ENCODE results near the gene HBP1. TPM values are rescaled to one million over a fixed set of nuclear protein-coding genes. Genes with fewer than 3 reads are reported as not detected.

HBP1 gene, protein sequence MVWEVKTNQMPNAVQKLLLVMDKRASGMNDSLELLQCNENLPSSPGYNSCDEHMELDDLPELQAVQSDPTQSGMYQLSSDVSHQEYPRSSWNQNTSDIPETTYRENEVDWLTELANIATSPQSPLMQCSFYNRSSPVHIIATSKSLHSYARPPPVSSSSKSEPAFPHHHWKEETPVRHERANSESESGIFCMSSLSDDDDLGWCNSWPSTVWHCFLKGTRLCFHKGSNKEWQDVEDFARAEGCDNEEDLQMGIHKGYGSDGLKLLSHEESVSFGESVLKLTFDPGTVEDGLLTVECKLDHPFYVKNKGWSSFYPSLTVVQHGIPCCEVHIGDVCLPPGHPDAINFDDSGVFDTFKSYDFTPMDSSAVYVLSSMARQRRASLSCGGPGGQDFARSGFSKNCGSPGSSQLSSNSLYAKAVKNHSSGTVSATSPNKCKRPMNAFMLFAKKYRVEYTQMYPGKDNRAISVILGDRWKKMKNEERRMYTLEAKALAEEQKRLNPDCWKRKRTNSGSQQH
- 100 to 1,000 TPM in 3 of 4 donors, 10 to 100 TPM in 1; 70.6 to 172 (median 143) TPM for total RNA-seq

DNA sequence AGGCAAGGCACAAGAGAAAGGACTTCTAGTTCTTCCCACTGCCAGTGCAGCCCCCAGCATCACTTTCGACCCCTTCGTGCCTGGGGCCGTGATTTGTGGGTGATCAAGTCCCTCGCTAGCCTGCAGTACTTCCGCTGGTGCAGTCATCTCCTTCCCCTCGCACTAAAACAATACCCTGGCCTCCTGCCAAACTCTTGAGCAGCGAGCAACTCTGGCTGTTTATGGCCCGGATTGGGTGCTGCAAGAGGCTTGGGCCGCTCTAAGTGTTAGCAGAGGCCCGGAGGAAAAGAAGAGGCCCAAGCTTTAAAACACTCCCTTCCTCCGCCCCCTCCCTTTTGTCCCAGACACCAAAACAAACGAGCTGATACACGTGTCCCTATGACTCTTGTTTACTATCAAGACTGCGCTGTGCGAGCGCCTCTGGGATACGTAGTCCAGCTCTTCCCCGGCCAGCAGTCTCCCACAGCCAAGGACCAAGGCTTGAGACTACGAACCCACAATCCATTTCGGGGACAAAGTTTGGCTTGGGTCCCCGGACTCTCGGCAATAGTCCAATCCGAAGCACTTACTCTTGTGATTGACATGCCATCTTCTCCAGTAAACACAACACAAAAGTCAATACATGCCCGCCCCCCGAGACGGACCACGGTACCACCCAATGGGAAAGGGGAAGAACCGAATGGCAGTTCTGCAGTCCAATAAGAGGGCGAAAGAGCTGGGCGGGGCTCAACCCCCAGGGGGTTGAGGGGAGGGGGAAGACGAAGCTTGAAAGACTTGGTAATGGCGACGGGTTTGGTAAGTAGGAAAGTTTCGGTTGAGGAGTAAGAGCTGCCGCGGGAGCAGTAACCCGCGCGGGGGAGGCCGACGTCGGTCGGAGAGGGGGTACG lies at the start of gene HBP1:
TSS of gene HBP1 (plus strand) at position 771 of the 887 bp plus-strand sequence. CDS start 10,891 bp downstream, outside the sequence.
- intact Hi-C loops (cut with DNase I; ENCODE audit: low total_unique reads): loop anchor here (1.0 to 10.0 kb wide), 8 partner anchors 124 to 1400 kb away; partner anchors contain the start of genes BCAP29, CCDC71L, COG5 and DLD
- Histone ChIP-seq H3K9me3 (no peaks in the 10 kb centered on the region), H3K27ac (peak within 1 kb of the TSS; percentile 97 to 100 (median 98)), H3K4me1 (peaks cover 32 to 38% of the 10 kb centered on the region in 2 donors), H3K4me3 (peak within 1 kb of the TSS; percentile 85 to 94 (median 89)), H3K36me3 (no peaks in the 10 kb centered on the region), H3K27me3 (no peaks in the 10 kb centered on the region)
- DNase-seq (peak; percentile 100), ATAC-seq (peak; percentile 84)
- peak; percentile 40 to 95 for TF ChIP-seq POLR2A (IDR thresholded peaks at IDR 0.05)
- TF ChIP-seq, protein P1, sequence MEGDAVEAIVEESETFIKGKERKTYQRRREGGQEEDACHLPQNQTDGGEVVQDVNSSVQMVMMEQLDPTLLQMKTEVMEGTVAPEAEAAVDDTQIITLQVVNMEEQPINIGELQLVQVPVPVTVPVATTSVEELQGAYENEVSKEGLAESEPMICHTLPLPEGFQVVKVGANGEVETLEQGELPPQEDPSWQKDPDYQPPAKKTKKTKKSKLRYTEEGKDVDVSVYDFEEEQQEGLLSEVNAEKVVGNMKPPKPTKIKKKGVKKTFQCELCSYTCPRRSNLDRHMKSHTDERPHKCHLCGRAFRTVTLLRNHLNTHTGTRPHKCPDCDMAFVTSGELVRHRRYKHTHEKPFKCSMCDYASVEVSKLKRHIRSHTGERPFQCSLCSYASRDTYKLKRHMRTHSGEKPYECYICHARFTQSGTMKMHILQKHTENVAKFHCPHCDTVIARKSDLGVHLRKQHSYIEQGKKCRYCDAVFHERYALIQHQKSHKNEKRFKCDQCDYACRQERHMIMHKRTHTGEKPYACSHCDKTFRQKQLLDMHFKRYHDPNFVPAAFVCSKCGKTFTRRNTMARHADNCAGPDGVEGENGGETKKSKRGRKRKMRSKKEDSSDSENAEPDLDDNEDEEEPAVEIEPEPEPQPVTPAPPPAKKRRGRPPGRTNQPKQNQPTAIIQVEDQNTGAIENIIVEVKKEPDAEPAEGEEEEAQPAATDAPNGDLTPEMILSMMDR (IDR thresholded peaks at IDR 0.05 in 4 of 5, conservative IDR thresholded peaks at IDR 0.05 in 1 of 5): no peak
- in situ Hi-C loops (cut with MboI; ENCODE audit: low sequenced_read_pairs in 4 of 4): loop anchor here in 1 of 4 donors (25.0 kb wide), 3 partner anchors 506 to 881 kb away; partner anchors contain the start of genes CCDC71L, DLD and NAMPT

DNA sequence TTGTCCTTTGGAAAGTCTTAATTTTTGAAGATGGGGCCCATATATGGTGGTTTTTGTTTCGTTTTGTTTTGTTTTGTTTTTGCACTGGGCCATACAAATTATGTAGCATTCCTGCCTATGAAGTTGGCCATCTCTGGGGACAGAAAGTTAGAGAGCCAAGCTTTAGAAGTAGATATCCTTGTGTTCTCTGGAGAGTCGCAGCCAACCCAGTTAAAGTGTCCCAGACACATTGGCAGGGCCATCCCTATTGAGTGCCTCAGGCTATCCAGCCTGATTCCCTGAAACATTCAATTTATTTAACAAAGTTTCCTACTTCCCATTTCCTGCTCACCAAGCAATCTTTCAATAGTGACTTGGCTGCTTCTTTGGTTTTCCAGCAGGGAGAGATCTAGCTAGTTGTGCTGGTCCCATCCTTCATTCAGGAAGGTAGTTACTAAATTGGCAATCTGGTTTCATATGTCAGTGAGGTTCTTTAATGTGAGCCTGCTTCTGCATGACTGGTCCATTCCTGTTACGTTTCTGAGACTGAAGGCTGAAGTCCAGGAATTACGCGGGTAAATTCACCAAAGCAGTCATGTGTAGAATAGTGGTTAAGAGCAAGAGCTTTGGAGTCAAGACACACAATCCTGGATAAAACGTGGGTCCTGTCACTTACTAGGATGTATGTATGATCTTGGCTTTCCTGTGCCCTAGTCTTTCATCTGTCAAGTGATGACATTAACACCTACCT lies 49.3 kb upstream of the HBP1 start:
- Histone ChIP-seq H3K36me3 (no peaks in the 10 kb centered on the region), H3K27me3 (no peaks in the 10 kb centered on the region), H3K9me3 (no peaks in the 10 kb centered on the region), H3K4me1 (no peaks in the 10 kb centered on the region), H3K27ac (no peak overlapping the region), H3K4me3 (no peak overlapping the region)
- in situ Hi-C loops (cut with MboI; ENCODE audit: low sequenced_read_pairs in 4 of 4): no loop called here
- ATAC-seq: no peak
- DNase-seq: no peak
- TF ChIP-seq POLR2A (IDR thresholded peaks at IDR 0.05): no peak
- TF ChIP-seq, protein P1 (IDR thresholded peaks at IDR 0.05 in 4 of 5, conservative IDR thresholded peaks at IDR 0.05 in 1 of 5): no peak
- intact Hi-C loops (cut with DNase I; ENCODE audit: low total_unique reads): no loop called here

DNA sequence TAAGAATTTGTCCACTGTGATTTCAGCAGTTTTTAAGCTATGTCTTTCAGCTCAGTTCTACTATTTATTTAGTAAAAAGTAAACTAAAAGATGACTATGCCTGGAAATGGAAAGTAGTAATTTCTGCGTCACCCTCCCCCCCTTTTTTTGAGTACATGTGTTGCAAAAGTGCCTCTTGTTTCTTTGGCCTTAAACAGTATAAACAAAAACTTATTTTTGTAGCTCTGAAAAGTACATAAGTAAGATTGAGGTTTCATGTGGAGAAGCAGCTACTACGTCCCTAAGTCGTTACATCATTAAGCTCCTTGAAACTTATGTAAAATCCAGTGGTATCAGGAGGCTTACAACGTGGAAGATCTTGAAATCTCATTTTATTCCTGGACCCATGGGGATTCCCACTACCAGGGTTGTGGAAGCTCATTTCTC lies 46.3 kb upstream of the HBP1 start:
- in situ Hi-C loops (cut with MboI; ENCODE audit: low sequenced_read_pairs in 4 of 4): no loop called here
- ATAC-seq: no peak

More for the DNA sequence above, 46.3 kb upstream of the HBP1 start:
- H3K4me1 ChIP-seq: no peaks in the 10 kb centered on the region
- no peak overlapping the region for H3K4me3 ChIP-seq
- intact Hi-C loops (cut with DNase I; ENCODE audit: low total_unique reads): no loop called here
- no peaks in the 10 kb centered on the region for H3K36me3 ChIP-seq
- H3K27me3 ChIP-seq: no peaks in the 10 kb centered on the region
- no peak overlapping the region for H3K27ac ChIP-seq
- DNase-seq: no peak
- H3K9me3 ChIP-seq: no peaks in the 10 kb centered on the region
- TF ChIP-seq, protein P1 (IDR thresholded peaks at IDR 0.05 in 4 of 5, conservative IDR thresholded peaks at IDR 0.05 in 1 of 5): no peak
- TF ChIP-seq POLR2A (IDR thresholded peaks at IDR 0.05): no peak
